ENCODE data around the gene S100A9. TPM values are rescaled to one million over a fixed set of nuclear protein-coding genes. Genes with fewer than 3 reads are reported as not detected.

The S100A9 gene
- total RNA-seq, 1 experiment from 2014 or later: 0.44 TPM

- Histone ChIP-seq H3K36me3 (ENCODE audit: control insufficient read depth, insufficient read depth, low read length) (no peaks in the 10 kb centered on the region), H3K4me3 (ENCODE audit: low read depth in 2 of 2, low read length in 2 of 2) (no peak overlapping the region), H3K4me1 (ENCODE audit: control insufficient read depth, insufficient read depth, low read length) (no peaks in the 10 kb centered on the region), H3K27me3 (ENCODE audit: control insufficient read depth, insufficient read depth, low read length) (no peaks in the 10 kb centered on the region), H3K9me3 (ENCODE audit: control insufficient read depth, insufficient read depth, low read depth, low read length) (no peaks in the 10 kb centered on the region), H3K27ac (ENCODE audit: low read length) (no peak overlapping the region)
- DNase-seq (ENCODE audit: low read depth, low spot score) (no peak), ATAC-seq (no peak)
- ChIA-PET CTCF (interaction anchor here (0.5 to 0.7 kb wide), 2 partner anchors 102 to 364 kb away, joined by 8 to 9 read pairs; partner anchors contain the start of gene INTS3), POLR2A (no interaction called here)
- in situ Hi-C loops (cut with HindIII; ENCODE audit: low pct_unique_long_range_greater_than_20kb, low sequenced_read_pairs): loop anchor here (25.0 kb wide), 1 partner anchor 249 kb away; the partner anchor contains the start of genes S100A14 and S100A16
- intact Hi-C loops (cut with micrococcal nuclease; ENCODE audit: unreplicated experiment): no loop called here
- no TSS peak for BruUV-seq (replicated peaks)
- no peak for TF ChIP-seq POLR2AphosphoS5 (IDR thresholded peaks at IDR 0.05; ENCODE audit: low read depth, low read length)
These were observed 6.0 kb downstream of the S100A9 start for GRCh38 chr1:153363641-153364040.

GRCh38 chr1:153364156-153364555 is 6.5 kb downstream of the S100A9 start:
- no peak overlapping the region for H3K27ac ChIP-seq (ENCODE audit: low read length)
- TF ChIP-seq SIN3A (IDR thresholded peaks at IDR 0.05; ENCODE audit: borderline replicate concordance, insufficient read depth, low read depth, low read length) (no peak), TCF7L2 (IDR thresholded peaks at IDR 0.05; ENCODE audit: low read depth, low read length) (no peak), REST (IDR thresholded peaks at IDR 0.05; ENCODE audit: insufficient read depth in 1 of 2, low read depth in 2 of 2, low read length in 1 of 2) (no peak), POLR2AphosphoS5 (IDR thresholded peaks at IDR 0.05; ENCODE audit: low read depth, low read length) (no peak), CTCF (IDR thresholded peaks at IDR 0.05) (no peak)
- intact Hi-C loops (cut with micrococcal nuclease; ENCODE audit: unreplicated experiment): no loop called here
- in situ Hi-C loops (cut with HindIII; ENCODE audit: low pct_unique_long_range_greater_than_20kb, low sequenced_read_pairs): loop anchor here (25.0 kb wide), 1 partner anchor 248 kb away; the partner anchor contains the start of genes S100A14 and S100A16
- H3K36me3 ChIP-seq (ENCODE audit: control insufficient read depth, insufficient read depth, low read length): no peaks in the 10 kb centered on the region
- DNase-seq (ENCODE audit: low read depth, low spot score) (no peak), ATAC-seq (no peak)
- CTCF ChIA-PET: interaction anchor here (0.5 to 0.7 kb wide), 2 partner anchors 102 to 363 kb away, joined by 8 to 9 read pairs; partner anchors contain the start of gene INTS3
- POLR2A ChIA-PET: no interaction called here
- no TSS peak for BruUV-seq (replicated peaks)
- no peaks in the 10 kb centered on the region for H3K27me3 ChIP-seq (ENCODE audit: control insufficient read depth, insufficient read depth, low read length)
- no peak overlapping the region for H3K4me3 ChIP-seq (ENCODE audit: low read depth in 2 of 2, low read length in 2 of 2)
- H3K9me3 ChIP-seq (ENCODE audit: control insufficient read depth, insufficient read depth, low read depth, low read length): no peaks in the 10 kb centered on the region
- no peaks in the 10 kb centered on the region for H3K4me1 ChIP-seq (ENCODE audit: control insufficient read depth, insufficient read depth, low read length)

Data from Panc1 (cell line).